GM06990 (cell line): ENCODE measurements around the gene COX17.

Experiments
- DNase-seq: peaks from one replicate; pipeline ENCODE4 v3.0.0-alpha.2; 2011; ENCODE audit not compliant: insufficient read length; ENCODE audit errors: extremely low read depth
- H3K27me3 ChIP-seq: replicated peaks from 2 replicates; pipeline ENCODE4 v1.6.0; 2011; ENCODE audit warnings: low read length; ENCODE audit not compliant: control insufficient read depth, insufficient read depth
- H3K36me3 ChIP-seq: 2 replicates; pipeline ENCODE4 v1.5.1; 2011; ENCODE audit warnings: low read length; ENCODE audit not compliant: control insufficient read depth, insufficient read depth
- H3K4me3 ChIP-seq: replicated peaks from 2 replicates; pipeline ENCODE4 v1.5.1; 2011; ENCODE audit warnings: low read depth, mild to moderate bottlenecking, control low read depth, low read length
- CTCF ChIP-seq: IDR thresholded peaks from 2 replicates; pipeline ENCODE4 v1.5.1; 2011; ENCODE audit warnings: low read length, control low read depth, mild to moderate bottlenecking, inconsistent platforms; ENCODE audit not compliant: insufficient read depth, poor library complexity, severe bottlenecking

COX17 gene

DNA sequence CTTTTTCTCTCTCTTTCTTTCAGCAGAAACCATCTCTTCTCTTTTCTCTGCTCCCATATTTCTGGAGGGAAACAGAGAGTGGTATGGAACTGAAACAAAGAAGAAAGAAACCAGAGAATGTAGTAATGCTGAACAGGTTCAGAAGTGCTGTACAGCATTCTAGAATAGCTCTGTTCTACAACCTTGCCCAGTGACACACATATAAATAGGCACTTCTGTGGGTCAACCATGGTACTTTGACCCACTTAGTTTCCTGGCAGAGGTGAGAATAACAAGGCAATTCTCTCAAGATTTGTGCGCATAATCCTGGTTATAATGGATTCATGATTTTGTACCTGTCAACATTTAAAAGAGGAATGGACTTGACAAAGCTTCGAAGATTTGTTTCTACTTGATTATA, 37.9 kb upstream of the COX17 start:
- Histone ChIP-seq H3K27me3 (no peaks in the 10 kb centered on the region), H3K4me3 (no peak overlapping the region)
- TF ChIP-seq CTCF: no peak

DNA sequence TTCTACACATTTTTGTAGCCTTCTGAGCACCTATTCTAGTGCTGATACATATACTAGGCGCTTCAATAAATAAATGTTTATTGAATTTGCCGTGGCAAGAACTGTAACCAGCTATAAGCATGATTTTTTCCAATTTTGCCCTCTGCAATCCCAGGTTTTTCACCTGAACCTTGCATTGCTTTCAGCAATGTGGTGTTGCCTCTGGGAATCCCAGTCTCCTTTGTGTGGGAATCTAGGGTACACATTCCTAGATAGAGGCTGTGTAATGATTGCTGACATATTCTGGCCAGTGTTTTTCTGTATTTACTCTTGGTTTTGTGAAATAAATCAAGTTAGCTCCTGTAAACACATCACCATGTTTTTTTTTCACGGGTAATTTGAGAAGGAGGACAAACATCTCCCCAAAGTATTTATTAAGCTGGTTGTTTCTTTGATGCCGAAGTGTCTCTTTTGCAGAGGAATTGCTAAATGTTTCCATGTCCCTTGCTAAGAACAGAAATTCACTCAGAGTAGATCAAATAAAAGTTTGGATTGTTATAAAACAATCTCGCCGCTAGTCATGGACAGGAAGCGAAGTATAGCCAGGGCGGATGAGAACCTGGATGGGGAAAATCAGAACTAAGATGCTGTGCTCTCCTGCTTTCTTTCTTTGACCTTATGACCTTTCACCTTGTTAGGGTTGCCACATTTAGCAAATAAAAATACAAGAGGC, 26.8 kb upstream of the COX17 start:
- H3K4me3 ChIP-seq: no peak overlapping the region
- DNase-seq: no peak

More for the DNA sequence above, 37.9 kb upstream of the COX17 start:
- DNase-seq: no peak
- H3K36me3 ChIP-seq: no peaks in the 10 kb centered on the region

GRCh38 chr3:119702530-119703527, 25.6 kb upstream of the COX17 start, which contains the start of gene CFAP91:
TSS of gene CFAP91 (plus strand) at chr3:119703022. CDS start at chr3:119703099, 77 bp downstream.
- no peak for TF ChIP-seq CTCF
- Histone ChIP-seq H3K27me3 (no peaks in the 10 kb centered on the region), H3K36me3 (no peaks in the 10 kb centered on the region), H3K4me3 (peak within 1 kb of the TSS; percentile 45)
- peak; percentile 86 for DNase-seq

More for the DNA sequence above, 26.8 kb upstream of the COX17 start:
- H3K36me3 ChIP-seq: no peaks in the 10 kb centered on the region
- no peaks in the 10 kb centered on the region for H3K27me3 ChIP-seq
- TF ChIP-seq CTCF: no peak

- H3K4me3 ChIP-seq: no peak overlapping the region
- no peaks in the 10 kb centered on the region for H3K36me3 ChIP-seq
- H3K27me3 ChIP-seq: no peaks in the 10 kb centered on the region
- TF ChIP-seq CTCF: no peak
- DNase-seq: no peak
These were observed 23.9 kb upstream of the COX17 start for GRCh38 chr3:119700920-119701734.

DNA sequence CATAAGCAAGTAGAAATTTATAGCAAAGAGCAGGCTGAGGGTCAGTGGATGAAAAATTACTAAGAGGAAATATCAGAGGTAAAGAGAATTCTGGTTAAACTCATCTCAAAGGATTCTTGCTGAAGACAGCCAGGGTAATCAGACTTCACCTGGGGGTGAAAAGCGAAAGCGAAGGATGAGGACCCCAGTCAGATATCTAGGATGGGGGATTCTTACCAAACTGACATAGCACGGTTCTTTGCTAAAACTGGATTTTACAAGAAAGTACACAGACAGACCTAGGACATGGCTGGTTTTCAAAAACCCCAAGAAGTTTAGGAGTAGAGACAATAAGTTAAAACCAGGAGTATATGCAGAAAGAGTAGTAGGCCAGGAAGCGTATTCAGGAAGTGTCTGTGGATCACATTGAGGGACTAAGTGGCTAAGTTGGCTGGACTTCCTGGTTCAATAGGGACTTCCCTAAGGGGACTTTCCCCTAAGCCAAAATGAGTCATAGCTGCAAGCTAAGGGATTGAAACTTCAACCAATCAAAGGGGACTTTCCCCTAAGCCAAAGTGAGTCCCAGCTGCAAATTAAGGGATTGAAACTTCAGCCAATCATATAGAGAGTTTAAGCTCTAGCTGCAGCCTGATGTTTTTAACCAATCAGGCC, 23.2 kb upstream of the COX17 start:
- no peaks in the 10 kb centered on the region for H3K36me3 ChIP-seq
- no peak overlapping the region for H3K4me3 ChIP-seq
- DNase-seq: peak; percentile 54
- no peak for TF ChIP-seq CTCF
- no peaks in the 10 kb centered on the region for H3K27me3 ChIP-seq
